Measurements from ENCODE around the gene GJA10. TPM values are rescaled to one million over a fixed set of nuclear protein-coding genes. Genes with fewer than 3 reads are reported as not detected.
A peak's percentile ranks its signal among the peaks of the same experiment; 100 is the strongest.

Gene GJA10
- total RNA-seq, 1 donor from 2014 or later = not detected

DNA sequence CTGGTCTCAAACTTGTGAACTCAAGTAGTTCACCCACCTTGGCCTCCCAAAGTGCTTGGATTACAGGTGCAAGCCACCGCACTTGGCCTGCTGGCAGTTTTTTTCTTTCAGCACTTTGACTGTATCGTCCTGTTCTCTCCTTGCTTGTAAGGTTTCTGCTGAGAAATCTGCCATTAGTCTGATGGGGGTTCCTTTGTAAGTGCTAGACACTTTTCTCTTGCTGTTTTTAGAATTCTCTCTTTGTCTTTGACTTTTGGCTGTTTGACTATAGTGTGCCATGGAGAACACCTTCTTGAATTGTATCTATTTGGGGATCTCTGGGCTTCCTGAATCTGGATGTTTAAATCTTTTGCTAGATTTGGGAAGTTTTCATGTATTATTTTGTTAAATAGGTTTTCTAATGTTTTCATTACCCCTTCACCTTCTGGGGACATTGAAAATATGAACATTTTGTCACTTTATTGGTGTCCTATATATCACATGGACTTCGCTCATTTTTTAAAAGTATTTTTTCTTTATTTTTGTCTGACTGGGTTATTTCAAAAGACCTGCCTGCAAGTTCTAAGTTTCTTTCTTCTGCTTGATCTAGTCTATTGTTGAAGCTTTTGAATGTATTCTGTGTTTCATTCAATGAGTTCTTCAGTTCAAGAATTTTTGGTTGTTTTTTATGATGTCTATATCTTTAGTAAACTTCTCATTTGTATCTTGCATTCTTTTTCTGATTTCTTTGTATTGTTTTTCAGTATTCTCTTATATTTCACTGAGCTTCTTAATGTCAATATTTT lies 22.1 kb downstream of the GJA10 start:
- no peak for ATAC-seq
- intact Hi-C loops (cut with micrococcal nuclease) = no loop called here
- DNase-seq = no peak

DNA sequence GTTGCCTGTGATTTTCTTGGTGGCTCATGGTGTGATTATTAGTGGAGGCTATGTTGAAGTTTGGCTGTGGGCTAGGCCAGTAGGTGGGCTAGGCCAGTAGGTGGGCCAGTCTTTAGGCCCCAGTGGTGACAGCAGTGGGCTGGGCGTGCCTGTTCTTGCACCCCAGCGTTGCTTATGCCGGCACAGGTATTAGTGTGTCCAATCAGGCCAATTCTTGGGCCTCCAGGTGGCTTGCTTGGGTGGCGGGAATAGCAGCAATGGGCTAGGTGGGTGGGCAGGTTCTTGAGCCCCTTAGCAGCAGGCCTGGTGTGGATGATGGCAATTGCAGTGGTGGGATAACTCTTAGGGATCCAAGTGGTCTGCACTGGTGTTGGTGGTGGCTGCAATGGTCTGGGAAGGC lies 22.9 kb downstream of the GJA10 start:
- no peak for ATAC-seq
- intact Hi-C loops (cut with micrococcal nuclease) = no loop called here

DNA sequence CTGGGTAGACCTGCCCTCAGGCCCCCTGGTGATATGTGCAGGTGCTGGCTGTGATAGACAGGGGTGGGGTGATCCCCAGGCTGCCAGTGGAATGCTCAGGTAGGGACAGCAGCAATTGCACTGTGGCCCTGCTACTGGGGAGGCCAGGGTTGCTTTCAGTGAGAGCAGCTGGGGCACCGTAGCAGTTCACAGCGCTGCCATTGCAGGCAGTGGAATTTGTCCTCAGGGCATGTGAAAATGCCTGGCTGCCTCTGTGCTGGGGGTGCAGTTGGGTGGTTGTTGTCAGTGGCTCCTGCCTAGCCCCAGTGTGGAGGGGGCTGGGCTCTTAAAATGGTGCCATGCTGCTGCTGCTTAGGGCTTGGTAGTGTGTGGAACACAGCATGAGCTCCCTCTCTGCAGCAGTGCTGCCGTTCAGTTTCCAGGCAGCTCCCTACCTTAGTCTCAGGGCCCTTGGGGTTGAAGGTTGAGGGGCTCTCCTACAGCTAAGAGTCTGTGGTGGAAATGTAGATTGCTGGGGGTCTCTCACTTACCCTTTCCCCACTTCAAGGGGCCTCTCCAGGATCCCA lies 23.6 kb downstream of the GJA10 start:
- intact Hi-C loops (cut with micrococcal nuclease) = no loop called here
- no peak for DNase-seq
- no peak for ATAC-seq

More for the DNA sequence above, 22.9 kb downstream of the GJA10 start:
- DNase-seq = no peak

DNA sequence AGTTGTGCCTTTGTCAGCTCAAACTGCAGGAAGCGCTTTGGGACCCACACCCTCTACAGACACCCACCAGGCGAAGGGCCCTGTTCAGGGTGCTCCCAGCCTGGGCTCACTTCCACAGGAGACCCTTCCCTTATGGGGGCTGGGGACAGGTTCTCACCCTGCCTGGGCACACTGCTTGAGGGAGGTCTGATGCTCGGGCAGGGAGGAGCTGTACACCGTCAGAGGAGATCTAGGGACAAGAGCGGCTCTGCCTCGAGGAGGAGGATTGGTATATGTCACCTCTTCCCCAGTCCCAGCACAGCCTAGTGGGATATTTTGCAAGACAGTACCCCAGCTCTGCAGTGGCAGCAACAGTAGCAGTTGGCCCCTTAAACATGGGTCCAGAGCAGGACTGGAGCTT lies 26.9 kb downstream of the GJA10 start:
- ATAC-seq (no peak), DNase-seq (no peak)
- intact Hi-C loops (cut with micrococcal nuclease) = no loop called here

DNA sequence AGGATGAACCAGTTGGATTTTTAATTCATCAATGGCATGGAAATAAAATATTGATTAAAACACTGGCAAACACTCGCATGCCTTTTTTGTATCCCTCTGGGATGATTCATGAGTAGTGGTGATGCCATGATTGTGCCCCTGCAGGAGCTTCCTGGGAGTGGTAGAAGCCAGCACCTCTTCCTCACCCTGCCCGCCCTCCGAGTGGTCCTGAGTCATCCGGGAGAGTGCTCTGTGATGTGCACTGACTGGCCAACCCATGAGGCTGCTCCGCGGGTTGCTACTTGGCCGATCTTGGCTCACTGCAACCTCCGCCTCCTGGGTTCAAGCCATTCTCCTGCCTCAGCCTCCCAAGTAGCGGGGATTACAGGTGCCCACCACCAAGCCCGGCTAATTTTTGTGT lies 27.4 kb downstream of the GJA10 start:
- ATAC-seq (no peak), DNase-seq (no peak)
- intact Hi-C loops (cut with micrococcal nuclease) = no loop called here

DNA sequence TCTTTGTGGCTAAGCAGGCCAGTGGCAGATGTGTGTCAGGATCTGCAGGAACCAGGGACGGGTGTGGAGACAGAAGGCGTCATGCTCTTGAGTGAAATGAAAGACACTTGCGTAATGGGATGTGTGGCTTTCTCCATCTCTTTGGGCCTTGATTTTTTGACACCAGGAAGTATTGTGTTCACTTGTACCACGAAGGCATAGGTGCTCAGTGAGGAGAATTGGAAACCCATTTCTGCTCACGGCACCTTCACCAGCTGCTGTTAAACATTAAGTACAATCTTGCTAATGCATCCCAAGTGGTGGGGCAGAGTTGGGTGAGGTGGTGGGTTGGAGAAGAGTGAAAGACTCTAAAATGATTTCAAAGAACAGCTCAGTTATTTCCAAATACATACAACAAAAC lies 30.0 kb downstream of the GJA10 start:
- DNase-seq (no peak), ATAC-seq (no peak)
- intact Hi-C loops (cut with micrococcal nuclease) = no loop called here

DNA sequence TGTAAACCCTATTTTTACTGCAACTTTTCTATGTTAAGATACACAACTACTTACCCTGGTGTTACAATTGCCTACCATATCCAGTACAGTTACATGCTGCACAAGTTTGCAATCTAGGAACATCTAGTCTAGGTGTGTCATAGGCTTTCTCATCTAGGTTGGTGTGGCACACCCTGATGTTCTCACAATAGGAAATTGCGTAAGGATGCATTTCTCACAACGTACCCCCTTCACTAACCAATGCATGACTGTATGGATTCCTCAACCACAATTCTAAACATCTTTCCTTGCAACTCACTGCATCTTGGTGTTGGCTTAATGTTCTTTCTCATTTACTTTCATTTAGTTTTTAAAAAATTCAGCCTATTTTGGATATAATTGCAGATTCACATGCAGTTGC lies 31.6 kb downstream of the GJA10 start:
- DNase-seq = no peak
- intact Hi-C loops (cut with micrococcal nuclease) = no loop called here
- no peak for ATAC-seq

DNA sequence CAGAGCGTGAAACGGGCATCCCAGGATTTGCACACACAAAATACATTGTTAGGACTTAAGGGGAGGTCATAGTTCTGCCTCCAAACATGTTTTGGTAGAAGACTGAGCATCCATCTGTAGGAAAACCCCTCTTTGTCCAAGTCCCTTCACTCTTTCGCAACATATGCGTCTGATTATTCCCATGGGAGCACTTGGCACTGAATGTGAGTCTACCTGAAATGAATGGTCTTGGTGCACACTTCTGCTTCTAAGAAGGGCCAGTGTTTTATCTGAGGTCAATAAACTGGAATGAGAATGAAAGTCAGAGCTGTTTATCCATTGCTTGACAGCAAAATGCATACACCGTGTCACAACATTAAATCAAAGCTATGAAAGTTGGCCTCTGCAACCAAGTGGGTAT lies 33.0 kb downstream of the GJA10 start:
- no peak for DNase-seq
- no peak for ATAC-seq
- intact Hi-C loops (cut with micrococcal nuclease) = no loop called here

DNA sequence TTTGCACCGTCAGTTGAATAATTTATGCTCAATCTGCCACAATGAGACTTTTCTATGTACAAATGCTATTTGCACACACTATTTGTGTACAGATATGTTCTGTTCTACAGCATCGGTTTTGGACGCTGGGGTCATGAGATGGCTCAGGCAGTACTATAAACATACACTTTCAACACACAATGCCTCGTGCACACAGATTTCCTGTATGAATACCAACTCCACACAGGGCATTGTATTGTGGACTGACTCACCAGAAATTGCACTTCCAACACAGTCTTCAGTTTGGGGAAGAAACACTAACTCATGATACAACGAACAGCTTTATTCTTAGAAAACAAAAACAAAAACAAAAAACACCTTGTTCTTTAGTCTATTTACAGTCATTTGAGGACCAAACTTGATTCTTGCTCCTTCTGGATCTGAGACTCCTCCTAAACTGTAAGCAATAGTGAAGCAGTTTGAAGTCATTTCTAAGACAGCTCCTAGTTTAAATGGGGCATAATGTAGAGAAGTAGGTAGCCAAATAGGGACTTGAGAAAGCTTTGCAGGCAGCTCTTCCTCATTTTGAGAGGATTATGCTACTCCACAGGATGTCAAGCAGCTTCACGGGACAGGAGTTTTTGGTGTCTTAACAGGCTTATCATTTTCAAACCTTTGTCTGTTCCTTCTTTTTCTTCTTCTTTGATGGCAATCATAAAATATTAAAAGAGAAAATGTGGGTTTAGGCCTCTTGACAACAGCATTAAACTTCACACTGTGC lies 33.7 kb downstream of the GJA10 start:
- ATAC-seq = no peak

DNA sequence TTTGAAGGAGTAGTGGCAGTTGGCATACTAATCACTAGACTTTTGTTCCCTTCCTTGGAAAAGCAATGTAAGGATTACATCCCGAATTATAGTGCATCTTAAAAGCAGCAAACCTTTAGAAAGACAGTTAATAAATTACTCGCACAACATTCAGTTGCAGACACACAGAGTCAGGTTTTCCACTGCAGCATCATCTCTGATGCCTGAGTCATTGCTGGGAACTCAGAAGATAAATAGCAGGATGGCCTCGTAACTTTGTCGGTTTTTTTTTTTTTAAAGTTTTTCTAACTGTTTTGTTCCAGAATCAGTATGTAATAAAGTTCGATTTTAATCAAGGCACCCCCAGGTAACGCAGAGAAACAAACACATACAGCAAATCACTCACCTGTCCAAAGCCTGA lies 34.3 kb downstream of the GJA10 start:
- ATAC-seq (no peak), DNase-seq (no peak)
- intact Hi-C loops (cut with micrococcal nuclease) = no loop called here

More for the DNA sequence above, 33.7 kb downstream of the GJA10 start:
- intact Hi-C loops (cut with micrococcal nuclease) = no loop called here
- no peak for DNase-seq

DNA sequence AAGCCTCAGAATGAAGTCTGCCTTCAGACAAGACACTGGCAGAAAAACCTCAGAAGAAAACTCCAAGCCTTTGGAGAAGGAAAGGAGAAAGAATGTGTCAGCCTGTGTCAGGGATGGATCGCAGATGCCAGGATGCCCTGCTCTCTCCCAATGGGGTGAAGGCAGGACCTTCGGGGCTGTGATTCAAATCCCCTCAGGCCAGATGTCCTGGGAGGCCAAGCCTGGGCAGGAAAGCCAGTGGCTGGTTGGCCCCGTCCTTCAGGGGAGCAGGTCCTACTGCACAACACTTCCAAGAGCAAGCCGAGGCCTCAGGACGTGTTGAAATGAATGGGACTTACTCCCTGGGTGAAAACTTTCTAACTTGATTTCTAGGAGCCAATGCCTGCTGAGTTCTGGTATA lies 36.5 kb downstream of the GJA10 start:
- ATAC-seq = no peak
- intact Hi-C loops (cut with micrococcal nuclease) = no loop called here
- DNase-seq = no peak

DNA sequence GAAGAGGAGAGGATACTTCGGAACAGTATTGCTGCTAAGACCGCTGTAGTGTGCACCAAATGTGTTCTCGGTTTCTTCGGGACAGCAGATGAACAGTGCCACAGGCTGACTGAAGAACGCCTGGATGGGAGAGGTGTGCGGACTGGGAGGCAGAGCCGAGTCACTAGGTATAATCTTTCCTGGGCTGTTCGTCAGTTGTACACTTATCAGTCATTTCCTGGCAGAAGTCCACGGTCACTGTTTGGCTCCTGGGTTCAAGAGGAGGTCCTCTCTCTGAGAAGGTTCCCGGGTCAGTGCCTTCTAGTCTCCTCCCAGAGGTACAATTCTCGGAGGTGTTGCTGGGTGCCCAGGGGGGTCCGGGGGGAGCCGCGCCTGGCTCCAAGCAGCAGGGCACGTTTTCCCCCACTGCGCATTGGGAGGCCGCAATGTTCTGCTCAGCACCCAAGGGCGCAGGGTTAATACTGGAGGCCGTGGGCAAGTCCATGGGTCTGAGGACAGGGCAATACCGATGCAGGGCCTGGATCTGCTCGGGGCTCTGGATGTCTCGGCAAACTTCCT lies 38.1 kb downstream of the GJA10 start:
- no peak for ATAC-seq
- DNase-seq = no peak
- intact Hi-C loops (cut with micrococcal nuclease) = no loop called here

DNA sequence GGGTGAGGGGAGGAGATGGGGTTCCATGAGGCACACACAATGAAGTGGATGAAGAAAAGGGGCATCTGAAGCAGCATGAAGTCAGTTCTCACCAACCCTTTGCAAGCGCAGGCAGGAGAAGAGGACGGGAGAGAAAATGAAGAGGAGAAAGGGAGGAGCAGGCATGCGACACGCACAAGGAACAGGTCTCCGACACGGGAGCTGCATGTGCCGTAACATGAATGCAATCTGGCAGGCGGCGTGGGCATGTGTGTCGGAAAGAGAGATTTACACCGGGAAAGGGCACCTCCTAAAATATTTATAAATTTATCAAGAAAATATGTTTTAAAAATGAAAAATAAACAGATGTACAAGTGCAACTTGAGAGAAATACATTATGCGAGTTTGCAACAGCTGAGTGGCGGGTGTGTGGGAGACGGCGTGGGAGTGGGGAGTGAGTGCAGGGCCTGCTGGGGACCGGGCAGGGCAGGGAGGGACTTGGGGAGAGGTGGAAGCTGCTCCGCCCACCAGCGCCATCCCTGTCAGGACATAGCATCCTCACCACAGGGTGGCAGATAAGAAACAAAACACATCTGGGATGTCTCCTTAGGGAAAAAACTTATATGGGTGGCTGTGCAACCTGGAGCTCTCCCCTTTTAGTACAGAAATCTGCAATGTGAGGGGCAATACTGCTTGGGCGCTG lies 40.6 kb downstream of the GJA10 start:
- intact Hi-C loops (cut with micrococcal nuclease) = no loop called here
- no peak for ATAC-seq
- DNase-seq = no peak

DNA sequence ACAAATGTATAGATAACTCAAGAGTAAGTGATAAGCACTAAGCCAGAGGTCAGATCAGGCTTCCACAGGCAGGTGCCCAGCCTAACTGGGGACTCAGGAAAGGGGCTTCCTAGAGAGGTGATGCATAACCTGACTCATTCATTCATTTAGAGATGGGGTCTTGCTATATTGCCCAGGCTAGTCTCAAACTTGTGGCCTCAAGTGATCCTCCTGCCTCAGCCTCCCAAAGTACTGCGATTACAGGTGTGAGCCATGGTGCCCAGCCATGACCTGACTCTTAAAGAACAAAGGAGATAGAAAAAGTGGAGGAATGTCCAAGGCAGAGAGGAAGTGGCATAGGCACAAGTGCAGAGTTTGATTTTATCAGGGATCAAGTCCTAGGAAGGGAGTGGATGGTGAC lies 41.9 kb downstream of the GJA10 start:
- intact Hi-C loops (cut with micrococcal nuclease) = no loop called here
- DNase-seq = no peak
- ATAC-seq = no peak

DNA sequence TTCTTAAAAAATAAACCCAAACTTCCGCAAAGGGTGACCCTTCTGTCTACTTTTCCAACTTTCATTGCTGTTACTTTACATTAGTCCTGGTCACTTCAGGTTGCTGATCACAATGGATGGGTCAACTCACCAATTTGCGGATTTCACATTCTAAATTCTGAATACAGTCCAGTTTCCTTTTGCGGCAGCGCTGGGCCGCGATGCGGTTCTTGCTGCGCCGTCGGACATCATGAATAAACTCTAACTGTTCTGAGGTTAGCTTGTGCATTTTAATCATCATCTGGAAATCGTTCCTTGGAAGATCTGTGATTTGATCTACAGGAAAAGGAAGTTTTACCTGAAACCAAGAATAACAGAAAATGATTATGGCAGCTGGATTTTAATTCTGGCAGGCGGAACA lies 43.7 kb downstream of the GJA10 start:
- intact Hi-C loops (cut with micrococcal nuclease) = no loop called here
- ATAC-seq = no peak
- DNase-seq = no peak

DNA sequence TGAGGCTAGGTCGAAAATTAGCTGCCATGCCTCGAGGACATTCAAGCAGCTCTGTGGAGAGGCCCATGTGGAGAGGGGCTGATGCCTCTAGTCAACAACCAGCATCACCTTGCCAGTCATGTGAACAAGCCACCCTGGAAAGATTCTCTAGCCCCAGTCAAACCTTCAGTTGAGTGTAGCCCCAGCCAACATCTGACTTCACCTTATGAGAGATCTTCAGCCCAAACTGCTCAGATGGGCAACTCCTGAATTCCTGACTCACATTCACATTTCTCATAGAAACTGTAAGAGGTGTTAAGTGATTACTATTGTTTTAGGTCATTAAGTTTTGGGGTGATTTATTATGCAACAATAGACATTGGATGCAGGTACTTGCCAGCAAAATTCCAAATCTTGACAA lies 44.9 kb downstream of the GJA10 start:
- intact Hi-C loops (cut with micrococcal nuclease) = no loop called here

DNA sequence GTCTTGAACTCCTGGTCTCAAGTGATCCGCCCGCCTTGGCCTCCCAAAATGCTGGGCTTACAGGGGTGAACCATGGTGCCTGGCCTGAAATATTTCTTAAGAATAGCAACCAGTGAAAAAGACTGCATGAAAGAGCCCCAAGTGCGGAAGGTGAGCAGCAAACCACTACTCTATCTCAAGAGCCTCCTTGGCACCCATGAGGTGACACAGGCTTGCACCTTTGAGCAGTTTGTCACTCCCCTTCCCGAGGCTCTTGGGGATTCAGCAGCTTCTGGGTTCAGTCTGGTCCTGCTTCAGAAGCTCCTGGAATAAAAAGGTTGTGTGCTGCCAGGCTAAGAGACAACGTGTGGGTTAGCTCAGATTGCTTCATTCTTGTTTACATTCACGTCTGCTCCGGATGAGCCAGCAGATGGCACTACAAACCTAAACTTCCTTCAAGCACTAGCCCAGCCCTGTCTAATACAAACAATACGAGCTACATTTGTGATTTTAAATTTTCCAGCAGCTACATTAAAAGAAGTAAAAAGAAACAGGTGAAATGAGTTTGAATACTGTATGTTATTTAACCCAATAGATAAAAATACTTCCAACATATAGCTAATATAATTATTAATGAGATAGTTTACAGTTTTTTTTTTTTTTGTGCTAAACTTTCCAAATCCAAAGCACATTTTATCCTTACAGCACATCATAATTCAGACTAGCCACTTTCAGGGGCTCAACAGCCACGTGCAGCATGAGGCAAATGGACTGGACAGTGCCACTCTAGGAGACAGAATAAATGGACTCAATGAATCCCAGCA lies 46.2 kb downstream of the GJA10 start:
- DNase-seq (peak; percentile 50), ATAC-seq (peak; percentile 96)
- intact Hi-C loops (cut with micrococcal nuclease) = loop anchor here (1.0 to 10.0 kb wide), 2 partner anchors 454 to 539 kb away; no protein-coding TSS in a partner anchor

More for the DNA sequence above, 44.9 kb downstream of the GJA10 start:
- no peak for DNase-seq
- ATAC-seq = no peak

DNA sequence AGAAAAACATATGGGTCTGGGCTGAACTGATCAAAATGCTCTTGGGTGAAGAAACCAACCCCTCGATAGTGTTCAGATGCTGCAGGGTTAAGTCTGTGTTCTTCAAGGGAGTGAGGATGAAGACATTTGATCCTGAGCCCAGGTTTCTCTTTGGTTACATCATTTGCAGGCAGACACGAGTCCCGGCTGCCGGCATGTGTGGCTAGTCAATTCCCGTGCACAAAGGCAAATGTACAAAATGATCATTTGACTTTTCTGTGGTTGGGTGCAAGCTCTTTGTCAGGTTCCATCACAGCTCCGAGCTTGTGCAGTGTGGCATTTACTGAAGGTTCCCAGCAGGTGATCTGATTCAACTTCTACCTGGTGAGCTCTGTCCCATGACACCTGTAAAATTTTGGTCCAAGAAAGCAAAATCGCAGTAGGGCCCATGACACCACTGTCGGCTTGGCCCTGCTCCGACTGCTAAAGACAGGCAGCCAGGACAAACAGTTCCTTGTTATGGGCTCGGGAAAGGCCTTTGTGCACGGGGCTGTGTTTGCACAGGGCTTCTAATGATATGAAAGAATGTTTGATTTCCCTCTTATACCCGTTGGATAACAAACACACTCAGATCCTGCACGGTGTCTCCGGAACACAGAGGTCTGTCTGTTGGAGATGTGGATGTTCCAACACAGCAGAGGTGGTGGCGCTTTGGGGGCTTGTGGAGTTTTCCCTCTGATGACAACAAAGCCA lies 46.9 kb downstream of the GJA10 start:
- intact Hi-C loops (cut with micrococcal nuclease) = loop anchor here (10.0 kb wide), 1 partner anchor 454 kb away; no protein-coding TSS in a partner anchor
- peak; percentile 46 for DNase-seq
- peak; percentile 71 for ATAC-seq

Data from left ventricle myocardium superior (tissue), 1 donor.